ENCODE data around the gene DNAI1. TPM values are rescaled to one million over a fixed set of nuclear protein-coding genes. Genes with fewer than 3 reads are reported as not detected.

The DNAI1 gene
- total and polyA plus RNA-seq, 2 of the 13 experiments (the other 11 are each of a cell fraction or from before 2014, with no cell fraction given), result not detected

GRCh38 chr9:34493972-34494535 lies 35.4 kb downstream of the DNAI1 start (continued):
- TF ChIP-seq, protein P1, sequence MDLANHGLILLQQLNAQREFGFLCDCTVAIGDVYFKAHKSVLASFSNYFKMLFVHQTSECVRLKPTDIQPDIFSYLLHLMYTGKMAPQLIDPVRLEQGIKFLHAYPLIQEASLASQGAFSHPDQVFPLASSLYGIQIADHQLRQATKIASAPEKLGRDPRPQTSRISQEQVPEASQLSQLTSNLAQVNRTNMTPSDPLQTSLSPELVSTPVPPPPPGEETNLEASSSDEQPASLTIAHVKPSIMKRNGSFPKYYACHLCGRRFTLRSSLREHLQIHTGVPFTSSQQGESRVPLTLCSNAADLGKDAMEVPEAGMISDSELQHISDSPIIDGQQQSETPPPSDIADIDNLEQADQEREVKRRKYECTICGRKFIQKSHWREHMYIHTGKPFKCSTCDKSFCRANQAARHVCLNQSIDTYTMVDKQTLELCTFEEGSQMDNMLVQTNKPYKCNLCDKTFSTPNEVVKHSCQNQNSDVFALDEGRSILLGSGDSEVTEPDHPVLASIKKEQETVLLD (CRISPR knock-in tag; IDR thresholded peaks at IDR 0.05; ENCODE audit: low read depth), result no peak
- TF ChIP-seq ZNF775 (CRISPR knock-in tag; IDR thresholded peaks at IDR 0.05; ENCODE audit: borderline replicate concordance), result no peak
- TF ChIP-seq, protein P2, sequence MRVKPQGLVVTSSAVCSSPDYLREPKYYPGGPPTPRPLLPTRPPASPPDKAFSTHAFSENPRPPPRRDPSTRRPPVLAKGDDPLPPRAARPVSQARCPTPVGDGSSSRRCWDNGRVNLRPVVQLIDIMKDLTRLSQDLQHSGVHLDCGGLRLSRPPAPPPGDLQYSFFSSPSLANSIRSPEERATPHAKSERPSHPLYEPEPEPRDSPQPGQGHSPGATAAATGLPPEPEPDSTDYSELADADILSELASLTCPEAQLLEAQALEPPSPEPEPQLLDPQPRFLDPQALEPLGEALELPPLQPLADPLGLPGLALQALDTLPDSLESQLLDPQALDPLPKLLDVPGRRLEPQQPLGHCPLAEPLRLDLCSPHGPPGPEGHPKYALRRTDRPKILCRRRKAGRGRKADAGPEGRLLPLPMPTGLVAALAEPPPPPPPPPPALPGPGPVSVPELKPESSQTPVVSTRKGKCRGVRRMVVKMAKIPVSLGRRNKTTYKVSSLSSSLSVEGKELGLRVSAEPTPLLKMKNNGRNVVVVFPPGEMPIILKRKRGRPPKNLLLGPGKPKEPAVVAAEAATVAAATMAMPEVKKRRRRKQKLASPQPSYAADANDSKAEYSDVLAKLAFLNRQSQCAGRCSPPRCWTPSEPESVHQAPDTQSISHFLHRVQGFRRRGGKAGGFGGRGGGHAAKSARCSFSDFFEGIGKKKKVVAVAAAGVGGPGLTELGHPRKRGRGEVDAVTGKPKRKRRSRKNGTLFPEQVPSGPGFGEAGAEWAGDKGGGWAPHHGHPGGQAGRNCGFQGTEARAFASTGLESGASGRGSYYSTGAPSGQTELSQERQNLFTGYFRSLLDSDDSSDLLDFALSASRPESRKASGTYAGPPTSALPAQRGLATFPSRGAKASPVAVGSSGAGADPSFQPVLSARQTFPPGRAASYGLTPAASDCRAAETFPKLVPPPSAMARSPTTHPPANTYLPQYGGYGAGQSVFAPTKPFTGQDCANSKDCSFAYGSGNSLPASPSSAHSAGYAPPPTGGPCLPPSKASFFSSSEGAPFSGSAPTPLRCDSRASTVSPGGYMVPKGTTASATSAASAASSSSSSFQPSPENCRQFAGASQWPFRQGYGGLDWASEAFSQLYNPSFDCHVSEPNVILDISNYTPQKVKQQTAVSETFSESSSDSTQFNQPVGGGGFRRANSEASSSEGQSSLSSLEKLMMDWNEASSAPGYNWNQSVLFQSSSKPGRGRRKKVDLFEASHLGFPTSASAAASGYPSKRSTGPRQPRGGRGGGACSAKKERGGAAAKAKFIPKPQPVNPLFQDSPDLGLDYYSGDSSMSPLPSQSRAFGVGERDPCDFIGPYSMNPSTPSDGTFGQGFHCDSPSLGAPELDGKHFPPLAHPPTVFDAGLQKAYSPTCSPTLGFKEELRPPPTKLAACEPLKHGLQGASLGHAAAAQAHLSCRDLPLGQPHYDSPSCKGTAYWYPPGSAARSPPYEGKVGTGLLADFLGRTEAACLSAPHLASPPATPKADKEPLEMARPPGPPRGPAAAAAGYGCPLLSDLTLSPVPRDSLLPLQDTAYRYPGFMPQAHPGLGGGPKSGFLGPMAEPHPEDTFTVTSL (CRISPR knock-in tag; IDR thresholded peaks at IDR 0.05; ENCODE audit: borderline replicate concordance), result no peak
- TF ChIP-seq ZNF616 (CRISPR knock-in tag; IDR thresholded peaks at IDR 0.05; ENCODE audit: low read depth), result no peak
- no peak for TF ChIP-seq NFYB (CRISPR knock-in tag; IDR thresholded peaks at IDR 0.05)
- TF ChIP-seq SMARCE1 (IDR thresholded peaks at IDR 0.05; ENCODE audit: borderline replicate concordance), result no peak
- no peak for TF ChIP-seq FOSL2 (CRISPR knock-in tag; IDR thresholded peaks at IDR 0.05)
- TF ChIP-seq RAD51 (IDR thresholded peaks at IDR 0.05; ENCODE audit: borderline replicate concordance), result no peak
- TF ChIP-seq MZF1 (CRISPR knock-in tag; IDR thresholded peaks at IDR 0.05; ENCODE audit: borderline replicate concordance), result no peak
- TF ChIP-seq, protein P3, sequence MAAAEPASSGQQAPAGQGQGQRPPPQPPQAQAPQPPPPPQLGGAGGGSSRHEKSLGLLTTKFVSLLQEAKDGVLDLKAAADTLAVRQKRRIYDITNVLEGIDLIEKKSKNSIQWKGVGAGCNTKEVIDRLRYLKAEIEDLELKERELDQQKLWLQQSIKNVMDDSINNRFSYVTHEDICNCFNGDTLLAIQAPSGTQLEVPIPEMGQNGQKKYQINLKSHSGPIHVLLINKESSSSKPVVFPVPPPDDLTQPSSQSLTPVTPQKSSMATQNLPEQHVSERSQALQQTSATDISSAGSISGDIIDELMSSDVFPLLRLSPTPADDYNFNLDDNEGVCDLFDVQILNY (CRISPR knock-in tag; conservative IDR thresholded peaks at IDR 0.05), result no peak

Measured in HepG2 (cell line).